ENCODE results near the gene RPL11. TPM values are rescaled to one million over a fixed set of nuclear protein-coding genes. Genes with fewer than 3 reads are reported as not detected.

Gene RPL11
- total and polyA plus RNA-seq, 2 of the 8 experiments (the other 6 are each of a cell fraction or from before 2014, with no cell fraction given), result 1,192 to 1,426 TPM

- no peak for TF ChIP-seq CBX8 (IDR thresholded peaks at IDR 0.05; ENCODE audit: borderline replicate concordance, low read depth, low read length)
- no peak for TF ChIP-seq SUZ12 (IDR thresholded peaks at IDR 0.05; ENCODE audit: low read length)
- TF ChIP-seq SIX5 (IDR thresholded peaks at IDR 0.05; ENCODE audit: low read depth, low read length), result no peak
- TF ChIP-seq SP2 (IDR thresholded peaks at IDR 0.05; ENCODE audit: low read length), result no peak
Measured at GRCh38 chr1:23741609-23742008, 50.0 kb downstream of the RPL11 start (continued).

Measured in H1 (cell line).